HG03439 (cell line): ENCODE measurements around the gene OR5A1.

Source experiments
- ATAC-seq: cut with Tn5 transposase; IDR thresholded peaks from one replicate; pipeline ENCODE4 v1.9.1; 2021; ENCODE audit warnings: mild to moderate bottlenecking, moderate library complexity; ENCODE audit not compliant: unreplicated experiment

The OR5A1 gene

DNA sequence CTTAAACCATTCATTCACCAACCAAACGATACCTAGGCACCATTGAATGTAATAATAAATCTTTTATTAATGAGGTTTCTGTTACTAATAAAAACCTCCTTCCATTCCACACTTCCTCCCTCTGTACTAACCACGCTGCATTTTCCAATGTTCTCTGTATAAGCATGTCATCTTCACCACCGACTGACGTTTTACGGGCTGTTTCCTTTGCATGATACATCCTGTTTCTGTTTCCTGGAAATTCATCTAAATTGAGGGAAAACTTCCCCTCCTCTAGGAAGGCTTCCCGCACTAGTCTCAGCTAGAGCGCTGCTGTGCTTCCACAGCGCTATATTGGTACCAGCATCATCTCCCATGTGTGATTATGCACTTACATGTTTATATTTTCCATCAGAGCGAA is 38.9 kb downstream of the OR5A1 start:
- ATAC-seq: no peak

GRCh38 chr11:59479906-59480305 is 43.6 kb downstream of the OR5A1 start:
- no peak for ATAC-seq

DNA sequence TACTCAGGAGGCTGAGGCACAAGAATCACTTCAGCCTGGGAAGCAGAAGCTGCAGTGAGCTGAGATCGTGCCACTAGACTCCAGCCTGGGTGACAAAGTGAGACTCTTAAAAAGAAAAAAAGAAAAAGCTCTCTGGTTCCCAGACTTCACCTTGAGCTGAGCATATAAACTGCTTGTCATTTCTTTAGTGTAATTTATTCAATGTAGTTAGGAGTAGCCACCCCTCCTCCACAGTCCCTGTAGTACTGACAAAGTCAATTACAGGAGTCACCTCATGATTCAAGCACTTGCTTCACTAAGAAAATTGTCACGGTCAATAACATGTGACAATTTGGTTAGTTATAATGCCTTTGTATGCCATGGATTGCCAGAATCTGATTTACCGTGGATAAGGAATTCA is 44.1 kb downstream of the OR5A1 start:
- ATAC-seq: no peak
